PC-9 (cell line): ENCODE data around the gene NRP1. TPM values are rescaled to one million over a fixed set of nuclear protein-coding genes. Genes with fewer than 3 reads are reported as not detected.
A peak's percentile ranks its signal among the peaks of the same experiment; 100 is the strongest.

Source experiments
- BruUV-seq: library from RNA; stranded (reverse); fragments of 400-500 nt; replicated peaks from 2 replicates; lab custom pipeline; 2021; lab: Mats Ljungman, UMichigan
- CTCF ChIA-PET: fragments of 300-600 bp; sonication (Branson Sonifier 250); formaldehyde crosslinking; loops from one replicate; lab custom pipeline; 2022; ENCODE audit warnings: antibody characterized with exemption; lab: Charles Lee
- POLR2A ChIA-PET: fragments of 300-600 bp; sonication (Branson Sonifier 250); formaldehyde crosslinking; loops from one replicate; lab custom pipeline; 2022; ENCODE audit warnings: antibody characterized with exemption; ENCODE audit not compliant: unreplicated experiment; lab: Charles Lee
- DNase-seq, 2 experiments: peaks; one replicate each; pipeline versions ENCODE4 v3.0.0 to v3.0.0-alpha.2; 2015 to 2022; ENCODE audit warnings: mixed read lengths in 1 of 2
- H2AFZ ChIP-seq: fragments of 200-600 bp; sonication (generic); 2 replicates; pipeline ENCODE4 v1.8.1; 2017; ENCODE audit warnings: antibody characterized with exemption
- H3F3A ChIP-seq: fragments of 200-600 bp; sonication (generic); 2 replicates; pipeline ENCODE4 v1.8.1; 2017; ENCODE audit warnings: antibody characterized with exemption, mild to moderate bottlenecking, low read depth; ENCODE audit not compliant: insufficient read depth
- H3K27ac ChIP-seq: fragments of 200-600 bp; sonication (generic); 2 replicates; pipeline ENCODE4 v1.6.1; 2016; ENCODE audit warnings: mixed run types
- H3K27me3 ChIP-seq: fragments of 200-600 bp; sonication (generic); 2 replicates; pipeline ENCODE4 v1.6.1; 2016; ENCODE audit warnings: low read depth, mixed run types; ENCODE audit not compliant: insufficient read depth
- H3K36me3 ChIP-seq: fragments of 200-600 bp; sonication (generic); 2 replicates; pipeline ENCODE4 v1.6.1; 2016; ENCODE audit warnings: low read depth, mixed run types
- H3K4me1 ChIP-seq: fragments of 200-600 bp; sonication (generic); replicated peaks from 2 replicates; pipeline ENCODE4 v1.6.1; 2016; ENCODE audit warnings: mixed run types; ENCODE audit not compliant: insufficient read depth
- H3K4me2 ChIP-seq: fragments of 200-600 bp; sonication (generic); 2 replicates; pipeline ENCODE4 v1.6.1; 2017; ENCODE audit warnings: mixed run types
- H3K4me3 ChIP-seq: fragments of 200-600 bp; sonication (generic); 2 replicates; pipeline ENCODE4 v1.6.1; 2016; ENCODE audit warnings: mixed run types
- H3K79me2 ChIP-seq: fragments of 200-600 bp; sonication (generic); 2 replicates; pipeline ENCODE4 v1.6.1; 2017; ENCODE audit warnings: low read depth, mixed run types
- H3K9me2 ChIP-seq: fragments of 200-600 bp; sonication (generic); 2 replicates; pipeline ENCODE4 v1.8.1; 2017; ENCODE audit warnings: mild to moderate bottlenecking; ENCODE audit not compliant: insufficient read depth
- H3K9me3 ChIP-seq: fragments of 200-600 bp; sonication (generic); 2 replicates; pipeline ENCODE4 v1.8.1; 2016; ENCODE audit warnings: low read depth; ENCODE audit not compliant: insufficient read depth
- H4K20me1 ChIP-seq: fragments of 200-600 bp; sonication (generic); 2 replicates; pipeline ENCODE4 v1.8.1; 2017; ENCODE audit not compliant: insufficient read depth
- EZH2 ChIP-seq: fragments of 200-600 bp; sonication (generic); IDR thresholded peaks from 2 replicates; pipeline ENCODE4 v1.8.0; 2017; ENCODE audit warnings: antibody characterized with exemption, low read depth
- intact Hi-C: fragments of 100-400 bp; cut with micrococcal nuclease; formaldehyde crosslinking; loops from one replicate; pipeline ENCODE4 v1.10.0; 2022; ENCODE audit not compliant: unreplicated experiment
- total RNA-seq: library from RNA; stranded (reverse); gene quantifications from 2 replicates; pipeline ENCODE4 v1.2.3, GENCODE V29; 2021
- TF ChIP-seq, protein P1 (sequence below): fragments of 200-600 bp; sonication (generic); conservative IDR thresholded peaks from 2 replicates; pipeline ENCODE4 v1.6.1; 2017; ENCODE audit warnings: mixed run types, antibody characterized with exemption, mild to moderate bottlenecking, moderate library complexity

NRP1 gene
- total RNA-seq, 1 experiment from 2014 or later = 30.5 TPM

DNA sequence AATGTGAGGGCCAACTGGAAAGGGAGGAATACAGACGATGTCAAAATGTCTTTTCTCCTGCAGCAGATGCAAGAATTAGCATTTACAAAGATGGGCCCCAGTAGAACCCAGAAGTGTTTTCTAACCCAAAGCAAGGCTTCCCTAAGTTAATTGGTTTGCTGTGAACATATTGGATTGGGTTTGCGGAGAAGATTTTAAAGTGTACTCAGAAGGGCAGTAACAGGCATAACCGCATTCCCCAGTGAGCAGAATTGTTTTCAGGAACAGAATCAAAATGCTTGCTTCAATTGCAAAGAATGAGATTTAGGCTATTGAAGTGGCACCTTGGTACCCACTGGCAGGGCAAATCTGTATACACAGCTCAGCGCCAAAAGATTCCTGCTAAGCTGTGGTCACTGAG is 78.0 kb downstream of the NRP1 start:
- Histone ChIP-seq H3K4me3 (no peak overlapping the region), H3K36me3 (peaks cover 37% of the 10 kb centered on the region), H3K79me2 (peaks cover 9% of the 10 kb centered on the region), H3K9me3 (no peaks in the 10 kb centered on the region), H3F3A (peaks cover 29% of the 10 kb centered on the region), H3K4me2 (no peak overlapping the region), H3K9me2 (no peaks in the 10 kb centered on the region), H3K27ac (no peak overlapping the region), H3K4me1 (peaks cover 34% of the 10 kb centered on the region), H2AFZ (no peak overlapping the region), H3K27me3 (no peaks in the 10 kb centered on the region), H4K20me1 (no peaks in the 10 kb centered on the region)
- no peak for TF ChIP-seq EZH2
- TF ChIP-seq, protein P1, sequence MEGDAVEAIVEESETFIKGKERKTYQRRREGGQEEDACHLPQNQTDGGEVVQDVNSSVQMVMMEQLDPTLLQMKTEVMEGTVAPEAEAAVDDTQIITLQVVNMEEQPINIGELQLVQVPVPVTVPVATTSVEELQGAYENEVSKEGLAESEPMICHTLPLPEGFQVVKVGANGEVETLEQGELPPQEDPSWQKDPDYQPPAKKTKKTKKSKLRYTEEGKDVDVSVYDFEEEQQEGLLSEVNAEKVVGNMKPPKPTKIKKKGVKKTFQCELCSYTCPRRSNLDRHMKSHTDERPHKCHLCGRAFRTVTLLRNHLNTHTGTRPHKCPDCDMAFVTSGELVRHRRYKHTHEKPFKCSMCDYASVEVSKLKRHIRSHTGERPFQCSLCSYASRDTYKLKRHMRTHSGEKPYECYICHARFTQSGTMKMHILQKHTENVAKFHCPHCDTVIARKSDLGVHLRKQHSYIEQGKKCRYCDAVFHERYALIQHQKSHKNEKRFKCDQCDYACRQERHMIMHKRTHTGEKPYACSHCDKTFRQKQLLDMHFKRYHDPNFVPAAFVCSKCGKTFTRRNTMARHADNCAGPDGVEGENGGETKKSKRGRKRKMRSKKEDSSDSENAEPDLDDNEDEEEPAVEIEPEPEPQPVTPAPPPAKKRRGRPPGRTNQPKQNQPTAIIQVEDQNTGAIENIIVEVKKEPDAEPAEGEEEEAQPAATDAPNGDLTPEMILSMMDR = no peak
- no TSS peak for BruUV-seq
- ChIA-PET POLR2A (no interaction called here), CTCF (no interaction called here)
- intact Hi-C loops = no loop called here
- DNase-seq = no peak

DNA sequence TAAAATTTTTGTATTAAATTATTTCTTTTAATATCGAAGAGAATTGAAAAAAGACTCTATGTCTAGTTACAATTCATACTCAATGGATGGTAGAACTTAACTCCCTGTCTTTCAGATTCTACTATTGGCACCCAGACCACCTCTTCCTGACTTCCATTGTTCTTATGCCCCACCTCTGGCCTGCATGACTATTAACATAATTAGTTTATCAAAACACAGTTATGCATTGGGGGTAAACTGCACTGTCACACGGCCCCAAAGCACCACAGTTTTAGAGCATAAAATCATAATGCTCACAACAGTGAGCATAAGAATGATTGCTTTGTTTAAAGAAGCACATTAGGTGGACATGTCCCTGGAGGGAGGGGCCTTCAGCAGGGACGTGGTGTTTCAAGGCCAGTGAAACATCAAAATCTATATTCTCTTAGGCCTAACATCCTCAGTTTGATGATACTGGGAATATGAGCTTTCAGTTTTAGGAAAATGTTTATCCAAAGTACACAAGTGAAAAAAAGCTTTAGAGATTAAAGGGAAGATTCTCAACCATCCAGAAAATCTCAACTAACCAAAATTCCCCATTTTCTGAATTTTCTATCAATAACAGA is 79.8 kb downstream of the NRP1 start:
- Histone ChIP-seq H4K20me1 (no peaks in the 10 kb centered on the region), H3K79me2 (peaks cover 10% of the 10 kb centered on the region; the same call in 1 of the 2 replicates), H3K27ac (peak overlapping the region; percentile 46), H3K4me3 (no peak overlapping the region), H3K4me1 (peaks cover 44% of the 10 kb centered on the region), H3K9me3 (no peaks in the 10 kb centered on the region), H2AFZ (no peak overlapping the region), H3F3A (peaks cover 29% of the 10 kb centered on the region), H3K9me2 (no peaks in the 10 kb centered on the region), H3K36me3 (peaks cover 47% of the 10 kb centered on the region), H3K4me2 (no peak overlapping the region), H3K27me3 (no peaks in the 10 kb centered on the region)
- intact Hi-C loops = no loop called here
- POLR2A ChIA-PET = interaction anchor here (0.6 kb wide), 1 partner anchor 8 kb away, joined by 4 read pairs; no protein-coding TSS in a partner anchor
- TF ChIP-seq, protein P1 = no peak
- TF ChIP-seq EZH2 = no peak
- CTCF ChIA-PET = no interaction called here
- no peak for DNase-seq
- no TSS peak for BruUV-seq

DNA sequence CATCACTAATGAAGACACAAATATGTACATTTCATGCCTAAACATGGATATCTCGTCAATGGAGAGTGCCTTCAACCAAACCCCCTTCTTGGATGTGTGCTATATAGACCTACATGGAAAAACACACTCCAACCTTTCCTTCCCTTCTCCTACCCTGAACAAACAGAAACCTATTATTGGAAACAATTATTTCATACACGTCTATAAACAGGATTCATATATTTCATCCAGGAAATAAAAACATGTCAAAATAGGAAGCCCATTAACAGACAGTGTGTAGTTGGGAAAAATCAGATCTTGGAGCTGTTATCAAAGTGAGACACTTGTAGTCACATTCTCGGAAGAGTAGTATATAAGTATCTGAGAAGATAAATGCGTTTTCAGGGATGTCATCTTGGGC is 81.1 kb downstream of the NRP1 start:
- ChIA-PET CTCF (no interaction called here), POLR2A (no interaction called here)
- Histone ChIP-seq H4K20me1 (no peaks in the 10 kb centered on the region), H3K27ac (peak overlapping the region; percentile 75), H3F3A (peaks cover 39% of the 10 kb centered on the region), H3K4me2 (peak overlapping the region; percentile 19; the same call in 1 of the 2 replicates), H3K79me2 (peaks cover 10% of the 10 kb centered on the region; the same call in 1 of the 2 replicates), H3K36me3 (peaks cover 53% of the 10 kb centered on the region), H3K9me3 (no peaks in the 10 kb centered on the region), H3K27me3 (no peaks in the 10 kb centered on the region), H3K4me3 (no peak overlapping the region), H3K9me2 (no peaks in the 10 kb centered on the region), H3K4me1 (peaks cover 56% of the 10 kb centered on the region), H2AFZ (no peak overlapping the region)
- TF ChIP-seq, protein P1 = no peak
- no peak for TF ChIP-seq EZH2
- no TSS peak for BruUV-seq
- intact Hi-C loops = no loop called here
- no peak for DNase-seq
